ENCODE measurements around the gene DLAT.
"Not testable (repeated sequence)": the region's sequence is repeated elsewhere in the genome, so short reads cannot be mapped to it uniquely, and the experiment has no call there.

Gene DLAT

DNA sequence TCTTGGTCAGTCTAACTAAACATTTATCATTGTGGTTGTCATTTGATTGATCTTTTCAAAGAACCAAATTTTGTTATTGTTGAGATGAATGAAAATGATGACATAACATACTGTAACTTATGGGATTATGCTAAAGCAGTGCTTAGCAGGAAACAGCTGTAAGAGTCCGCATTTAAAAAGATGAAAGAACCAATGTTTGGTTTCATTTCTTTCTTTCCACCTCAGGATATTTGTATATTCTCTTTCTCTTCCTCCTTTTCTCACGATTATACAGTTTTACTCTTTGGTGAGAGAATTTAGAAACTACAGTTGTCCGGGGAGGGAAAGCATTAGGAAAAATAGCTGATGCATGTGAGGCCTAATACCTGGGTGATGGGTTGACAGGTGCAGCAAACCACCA lies 25.5 kb downstream of the DLAT start:
- FAIRE-seq, result no peak

DNA sequence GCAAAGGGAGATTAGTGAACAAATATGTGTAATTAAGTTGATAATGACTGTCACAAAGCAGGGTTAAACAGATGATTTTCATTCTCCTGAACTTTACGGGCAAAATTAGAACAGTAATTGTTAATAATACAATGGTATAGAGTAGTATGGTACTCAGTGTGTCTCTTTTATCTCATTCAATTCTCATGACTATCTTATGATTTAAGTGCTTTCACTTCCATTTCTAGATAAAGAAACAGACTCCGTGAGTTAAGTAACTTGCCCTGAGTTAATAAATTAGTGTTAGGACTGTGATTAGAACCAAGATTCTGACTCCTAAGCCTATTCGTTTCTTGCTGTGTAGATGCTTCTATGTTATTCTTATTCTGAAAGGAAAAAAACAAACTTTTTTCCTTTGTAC lies 26.6 kb downstream of the DLAT start:
- no peak for FAIRE-seq

DNA sequence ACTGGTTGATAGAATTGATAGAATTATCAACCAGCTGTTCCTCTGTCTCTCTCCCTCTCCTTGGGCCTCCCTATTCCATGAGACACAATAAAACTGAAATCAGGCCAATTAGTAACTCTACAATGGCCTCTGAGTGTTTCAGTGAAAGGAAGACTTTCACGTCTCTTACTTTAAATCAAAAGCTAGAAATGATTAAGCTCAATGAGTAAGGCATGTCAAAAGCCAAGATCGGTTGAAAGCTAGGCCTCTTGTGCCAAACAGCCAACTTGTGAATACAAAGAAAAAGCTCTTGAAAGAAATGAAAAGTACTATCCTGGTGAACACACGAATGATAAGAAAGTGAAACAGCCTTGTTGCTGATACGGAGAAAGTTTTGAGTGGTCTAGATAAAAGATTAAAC lies 32.0 kb downstream of the DLAT start:
- FAIRE-seq, result no peak

DNA sequence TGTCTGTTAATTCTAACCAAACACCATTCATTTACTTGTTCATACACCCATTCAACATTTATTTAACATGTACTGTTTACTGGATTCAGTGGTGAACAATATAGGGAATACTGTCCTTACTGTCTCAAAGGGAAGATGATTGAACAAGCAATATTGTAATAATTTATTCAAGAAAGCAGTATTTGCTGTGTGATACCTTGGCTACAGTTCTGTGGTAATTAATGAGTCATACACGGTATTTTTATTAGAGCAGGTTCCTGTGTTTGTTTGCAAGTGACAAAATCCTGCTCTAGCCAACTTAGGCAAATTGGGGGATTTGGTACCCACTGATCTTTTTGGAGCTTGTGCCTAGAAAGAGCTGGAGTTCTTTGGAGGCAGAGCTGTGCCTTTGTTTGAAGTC lies 32.9 kb downstream of the DLAT start:
- FAIRE-seq, result no peak

DNA sequence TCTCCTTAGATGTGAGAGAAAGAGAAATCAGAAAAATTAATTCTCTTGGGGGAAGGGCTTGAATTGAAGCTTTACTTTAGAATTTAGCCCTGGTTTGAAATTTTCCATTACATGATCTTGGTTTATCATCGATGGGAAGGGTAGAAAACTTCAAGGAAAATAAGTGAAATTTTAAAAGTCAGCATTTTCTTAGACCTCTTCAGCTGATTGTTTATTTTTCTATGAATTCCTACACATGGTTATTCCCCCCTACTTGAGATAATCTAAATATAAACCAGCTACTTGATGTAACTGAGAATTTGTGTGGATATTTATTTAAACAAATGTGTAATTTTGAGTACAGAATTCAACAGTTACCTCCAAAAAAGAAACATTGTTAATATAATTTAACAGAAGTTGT lies 37.7 kb downstream of the DLAT start:
- peak; percentile 11 for FAIRE-seq

DNA sequence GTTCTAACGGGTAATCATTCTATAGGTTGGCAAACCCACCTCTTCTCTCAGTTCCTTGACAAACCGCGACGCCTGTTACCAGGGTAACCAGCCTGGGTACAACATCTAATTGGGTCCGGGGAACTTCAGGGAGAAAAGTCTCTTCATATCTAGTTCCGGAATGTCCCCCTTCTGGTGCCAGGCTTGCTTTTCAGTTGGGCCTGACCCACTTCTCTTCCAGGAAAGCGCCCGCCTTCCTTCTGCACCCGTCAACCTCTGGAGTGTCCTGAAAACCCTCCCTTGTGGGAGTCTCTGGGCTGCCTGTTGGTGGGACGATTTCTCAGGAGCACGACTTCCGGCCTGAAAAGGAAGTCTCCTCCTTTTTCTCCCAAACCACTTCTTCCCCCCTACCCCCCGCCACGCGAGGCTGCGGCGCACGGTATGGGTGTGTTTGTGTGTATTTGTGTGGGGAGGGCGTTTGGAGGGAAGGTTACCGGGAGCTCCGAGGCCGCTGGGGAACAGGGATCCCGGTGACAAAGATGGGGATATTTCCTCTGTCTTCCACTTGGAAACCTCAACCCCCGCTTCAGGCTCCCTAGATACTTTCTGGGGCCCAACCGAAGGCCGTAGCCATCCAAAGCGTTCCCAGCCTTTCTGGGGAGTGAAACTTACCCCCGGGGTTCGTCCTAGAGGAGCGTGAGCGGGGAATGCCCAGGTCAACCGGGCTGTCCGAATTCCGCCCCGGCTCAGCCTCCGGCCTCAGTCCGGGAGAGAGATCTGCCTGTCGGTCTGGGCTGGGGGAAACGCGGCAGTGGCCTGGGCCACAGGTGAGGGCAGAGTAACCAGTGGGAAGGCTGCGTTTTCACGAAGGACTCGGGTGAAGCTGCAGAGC lies 49.0 kb downstream of the DLAT start, which contains the start of the genes NKAPD1 and PIH1D2:
NKAPD1 (plus strand) TSS at position 359 of the 871 bp plus-strand sequence. CDS start 1,276 bp downstream, outside the sequence.
PIH1D2 (minus strand) TSS at position 77 of the 871 bp plus-strand sequence. CDS start 843 bp downstream, outside the sequence.
- FAIRE-seq, result peak; percentile 79

DNA sequence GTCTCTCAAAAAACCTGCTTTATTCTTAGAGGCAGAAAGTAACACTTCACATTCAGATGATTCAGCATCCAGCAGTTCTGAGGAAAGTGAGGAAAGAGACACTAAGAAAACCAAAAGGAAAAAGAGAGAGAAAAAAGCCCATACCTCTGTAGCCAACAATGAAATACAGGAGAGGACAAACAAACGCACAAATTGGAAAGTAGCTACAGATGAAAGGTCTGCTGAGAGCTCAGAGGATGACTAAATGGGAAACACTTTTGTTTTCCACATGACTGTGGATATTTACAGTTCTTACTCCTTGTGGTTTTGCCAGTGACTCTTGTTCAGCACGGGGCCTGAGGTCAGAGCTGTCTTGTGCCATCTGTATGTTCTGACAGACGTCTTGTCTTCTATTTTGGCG lies 57.5 kb downstream of the DLAT start:
- FAIRE-seq, result peak; percentile 79

DNA sequence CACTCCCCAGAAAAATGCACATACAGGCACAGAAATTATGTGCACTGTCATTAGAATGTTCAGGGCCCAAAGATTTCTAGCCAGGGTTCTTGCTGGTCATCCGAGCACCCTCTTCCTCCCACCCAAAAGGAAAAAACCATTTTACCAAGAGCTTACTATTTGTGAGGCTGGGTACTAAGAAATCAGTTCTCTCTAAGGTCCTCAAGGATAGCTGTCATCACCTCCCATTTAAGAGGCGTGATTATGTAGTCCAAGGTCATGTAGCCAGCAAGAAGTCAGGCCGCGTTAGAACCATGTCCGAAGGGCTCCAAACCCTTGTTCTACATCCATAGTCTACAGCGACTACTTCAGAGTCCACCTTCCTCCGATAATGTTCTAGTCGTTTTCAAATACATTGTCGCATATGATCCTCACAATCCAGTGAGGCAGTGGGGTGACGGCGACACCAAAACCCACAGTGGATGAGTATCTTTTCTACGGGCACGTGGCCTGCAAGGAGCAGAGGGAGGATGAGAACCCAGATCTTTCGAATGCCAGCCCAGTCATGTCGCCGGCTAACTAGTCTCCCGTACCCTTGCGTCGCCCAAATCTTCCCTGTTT lies 60.7 kb downstream of the DLAT start:
- FAIRE-seq, result no peak

DNA sequence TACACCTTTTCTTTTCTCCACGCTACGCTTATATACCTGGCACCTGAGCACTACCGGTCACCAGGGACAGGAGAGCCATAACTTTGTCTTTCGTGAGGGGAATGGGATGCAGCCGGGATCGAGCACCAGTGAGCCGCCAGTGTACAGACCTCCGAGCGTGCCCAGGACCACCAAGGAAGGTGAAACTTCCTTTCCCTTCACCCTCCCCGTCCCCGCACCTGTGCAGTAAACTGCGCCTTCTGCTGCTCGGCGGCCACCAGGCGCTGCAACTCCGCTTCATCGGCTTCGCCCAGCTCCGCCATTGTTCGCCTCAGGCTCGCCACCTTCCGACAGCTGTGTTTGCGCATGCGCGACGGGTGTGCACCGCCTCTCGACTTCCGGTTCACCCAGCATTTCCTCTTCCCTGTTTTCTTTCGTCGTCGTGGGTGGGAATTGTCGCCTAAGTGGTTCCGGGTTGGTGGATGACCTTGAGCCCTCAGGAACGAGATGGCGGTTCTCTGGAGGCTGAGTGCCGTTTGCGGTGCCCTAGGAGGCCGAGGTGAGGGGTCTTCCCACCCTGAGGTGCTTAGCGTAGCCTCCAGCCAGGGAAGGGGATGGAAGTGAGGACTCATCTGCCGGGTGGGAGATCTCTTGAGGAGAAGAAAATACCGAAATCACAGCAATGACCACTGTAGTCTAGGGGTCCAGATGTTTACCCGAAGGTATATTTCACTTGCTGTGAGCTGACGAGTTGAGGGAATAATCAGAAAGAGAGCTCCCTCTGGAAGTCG lies 61.4 kb downstream of the DLAT start, which contains the start of the genes SDHD and TIMM8B:
SDHD (plus strand) TSS at position 452 of the 770 bp plus-strand sequence; CDS start at position 487, 35 bp downstream.
TIMM8B (minus strand) TSS at position 335 of the 770 bp plus-strand sequence; CDS start at position 302, 33 bp downstream.
- FAIRE-seq, result peak; percentile 93

DNA sequence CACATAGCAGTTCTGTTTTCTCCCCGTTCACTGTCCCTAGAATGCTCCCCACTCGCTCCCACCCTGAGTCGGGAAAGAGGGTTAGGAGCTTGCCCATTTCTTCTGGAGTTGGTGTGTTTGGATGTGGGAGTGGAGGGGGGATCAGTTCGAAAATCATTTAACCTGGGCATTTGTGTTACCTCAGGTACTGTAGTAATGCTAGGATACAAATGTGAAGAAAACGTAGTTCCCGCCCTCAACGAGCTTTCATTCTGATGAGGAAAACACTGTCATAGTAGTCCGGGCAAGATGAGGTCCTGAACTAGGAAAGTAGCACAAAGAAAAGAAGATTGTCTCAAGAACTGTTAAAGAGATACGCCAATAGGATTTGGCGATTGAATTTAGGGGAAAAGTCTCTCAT lies 62.0 kb downstream of the DLAT start:
- FAIRE-seq, result no peak

DNA sequence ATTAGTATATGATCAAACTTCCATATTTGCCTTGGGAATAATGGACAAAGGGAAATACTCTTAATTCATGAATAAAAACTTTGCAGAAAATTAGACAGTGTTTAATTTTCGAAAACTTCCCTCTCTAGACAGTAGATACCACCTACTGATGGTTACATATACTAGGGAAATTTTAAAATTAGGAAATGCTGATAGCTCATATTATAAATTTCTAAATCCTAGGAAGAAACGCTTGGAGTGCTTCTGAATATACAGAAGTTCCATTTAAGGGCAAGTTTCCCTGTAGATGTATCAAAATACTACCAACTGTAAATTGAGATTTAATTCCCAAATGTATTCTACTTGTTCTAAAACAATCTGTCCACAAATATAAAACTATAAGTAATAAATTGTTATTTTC lies 70.1 kb downstream of the DLAT start:
- not testable (repeated sequence) for FAIRE-seq

DNA sequence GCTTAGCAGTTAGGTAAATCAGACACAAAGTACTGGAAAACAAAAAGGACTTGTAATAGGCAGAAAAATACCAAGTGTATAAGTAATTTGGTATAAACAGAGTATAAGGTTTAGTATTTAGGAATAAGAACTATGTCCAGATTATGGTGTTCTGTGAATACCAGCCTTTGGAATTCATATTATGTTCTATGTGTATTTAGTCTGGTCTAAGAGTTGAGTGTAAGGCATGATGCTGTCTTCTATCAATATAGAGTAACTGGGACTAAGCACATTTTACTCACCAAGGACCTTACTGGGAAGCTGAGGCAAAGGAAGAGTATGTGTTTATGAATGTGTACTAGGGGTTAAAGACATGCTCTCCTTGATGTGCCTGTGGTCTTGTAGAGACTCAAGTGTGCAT lies 71.0 kb downstream of the DLAT start:
- FAIRE-seq, result no peak

DNA sequence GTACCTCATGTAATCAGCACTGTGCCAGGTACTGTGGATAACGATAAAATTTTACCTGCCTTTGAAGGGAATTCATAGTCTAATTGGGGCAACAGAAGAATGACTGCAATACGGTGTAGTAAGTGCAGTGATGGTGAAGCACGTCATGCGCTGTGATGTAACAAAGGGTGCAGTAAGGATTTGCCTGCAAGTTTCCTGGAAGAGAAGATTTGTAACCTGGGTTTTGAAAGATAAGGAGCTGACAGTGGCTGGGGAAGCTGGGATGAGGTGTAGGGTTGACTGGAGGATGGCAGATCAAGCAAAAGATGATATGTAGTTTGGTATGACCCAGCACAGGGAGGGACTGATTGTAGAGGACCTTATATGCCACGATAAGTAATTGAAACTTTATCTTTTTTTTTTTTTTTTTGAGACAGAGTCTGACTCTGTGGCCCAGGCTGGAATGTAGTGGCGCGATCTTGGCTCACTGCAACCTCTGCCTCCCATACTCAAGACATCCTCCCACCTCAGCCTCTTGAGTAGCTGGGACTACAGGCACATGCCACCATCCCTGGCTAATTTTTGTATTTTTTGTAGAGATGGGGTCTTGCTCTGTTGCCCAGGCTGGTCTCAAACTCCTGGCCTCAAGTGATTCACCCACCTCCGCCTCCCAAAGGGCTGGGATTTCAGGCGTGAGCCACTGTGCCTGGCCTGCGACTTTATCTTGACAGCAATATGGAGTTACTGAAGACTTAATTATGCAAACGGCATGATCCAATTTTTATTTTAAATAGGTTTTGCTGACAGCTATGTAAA lies 72.7 kb downstream of the DLAT start:
- no peak for FAIRE-seq

DNA sequence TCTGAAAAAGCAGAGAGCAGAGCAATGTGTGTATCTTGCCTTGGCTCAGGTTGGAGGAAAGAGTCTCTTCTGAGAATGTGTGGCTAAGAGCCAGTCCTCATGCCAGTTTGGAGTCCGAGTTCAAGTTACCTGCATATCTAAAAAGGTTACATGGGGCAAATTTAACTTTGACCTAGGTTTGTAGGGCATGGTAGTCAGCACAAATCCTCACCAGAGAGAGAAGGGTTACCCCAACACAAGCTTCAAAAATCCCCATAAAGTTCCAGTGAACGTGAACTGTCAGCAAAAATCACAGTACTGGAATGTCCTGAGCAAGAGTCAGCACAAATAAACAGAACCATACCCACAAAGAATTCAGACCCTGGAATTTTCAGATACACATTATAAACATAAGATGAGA lies 75.3 kb downstream of the DLAT start:
- FAIRE-seq, result no peak

DNA sequence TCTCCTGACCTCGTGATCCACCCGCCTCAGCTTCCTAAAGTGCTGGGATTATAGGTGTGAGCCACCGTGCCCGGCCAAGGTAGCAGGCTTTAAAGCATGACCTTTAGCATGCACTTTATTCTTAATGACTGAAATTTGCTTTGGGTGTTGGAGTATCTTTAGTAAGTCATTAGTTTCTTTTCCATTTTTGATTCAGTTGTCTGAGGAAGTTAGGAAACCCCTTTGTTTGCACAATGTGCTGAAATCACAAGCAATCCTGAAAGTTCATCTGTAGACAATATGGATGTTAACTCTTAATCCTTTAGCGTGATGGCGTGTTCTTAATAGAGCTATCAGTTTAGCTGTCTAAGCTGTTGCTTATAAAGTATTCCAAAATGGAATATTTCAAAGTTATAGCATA lies 78.2 kb downstream of the DLAT start:
- no peak for FAIRE-seq

DNA sequence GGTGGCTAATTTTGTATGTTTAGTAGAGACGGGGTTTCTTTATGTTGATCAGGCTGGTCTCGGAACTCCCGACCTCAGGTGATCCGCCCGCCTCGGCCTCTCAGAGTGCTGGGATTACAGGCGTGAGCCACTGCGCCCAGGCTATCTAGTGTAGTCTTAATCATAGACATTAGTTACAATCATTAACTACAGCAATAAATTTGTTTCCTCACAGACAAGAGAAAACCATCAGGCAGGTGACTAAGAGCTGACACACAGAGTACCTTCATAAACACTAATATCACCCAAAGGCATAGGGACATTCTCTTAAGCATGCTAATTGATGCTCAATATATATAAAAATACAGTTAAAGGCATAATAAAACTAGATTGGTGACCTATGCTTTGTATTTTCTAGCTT lies 80.9 kb downstream of the DLAT start:
- no peak for FAIRE-seq

Measured in G401.6 (cell line).